Astrocyte (in vitro differentiated cells and primary cell): ENCODE data around the gene LGALS9B. TPM values are rescaled to one million over a fixed set of nuclear protein-coding genes. Genes with fewer than 3 reads are reported as not detected.
"Not testable (repeated sequence)": the region's sequence is repeated elsewhere in the genome, so short reads cannot be mapped to it uniquely, and the experiment has no call there.

Experiments used
- DNase-seq: peaks from one replicate; pipeline ENCODE4 v3.0.0-alpha.2; 2010; ENCODE audit warnings: low read depth
- FAIRE-seq: peaks from 2 replicates; lab custom pipeline; 2011; peaks lifted over from hg19 to GRCh38; lab: Jason Lieb, UNC
- H2AFZ ChIP-seq: 2 replicates; pipeline ENCODE4 v1.6.0; 2012; ENCODE audit warnings: low read depth, low read length, inconsistent platforms
- H3K27ac ChIP-seq: 2 replicates; pipeline ENCODE4 v1.5.1; 2011; ENCODE audit warnings: low read depth, low read length, inconsistent platforms
- H3K27me3 ChIP-seq: 2 replicates; pipeline ENCODE4 v1.6.0; 2011; ENCODE audit warnings: low read length, inconsistent platforms; ENCODE audit not compliant: insufficient read depth
- H3K36me3 ChIP-seq: 2 replicates; pipeline ENCODE4 v1.5.1; 2011; ENCODE audit warnings: low read length, inconsistent platforms; ENCODE audit not compliant: insufficient read depth
- H3K4me1 ChIP-seq: 2 replicates; pipeline ENCODE4 v1.5.1; 2011; ENCODE audit warnings: low read length, inconsistent platforms; ENCODE audit not compliant: insufficient read depth
- H3K4me2 ChIP-seq: 2 replicates; pipeline ENCODE4 v1.6.0; 2012; ENCODE audit warnings: low read length, inconsistent platforms
- H3K4me3 ChIP-seq: 2 replicates; pipeline ENCODE4 v1.5.1; 2011; ENCODE audit warnings: low read depth, mild to moderate bottlenecking, low read length, inconsistent platforms; ENCODE audit not compliant: insufficient read depth
- H3K79me2 ChIP-seq: 2 replicates; pipeline ENCODE4 v1.6.0; 2012; ENCODE audit warnings: mild to moderate bottlenecking, low read length, inconsistent platforms; ENCODE audit not compliant: insufficient read depth
- H3K9ac ChIP-seq: 2 replicates; pipeline ENCODE4 v1.6.0; 2012; ENCODE audit warnings: mild to moderate bottlenecking, low read length, inconsistent platforms
- H3K9me3 ChIP-seq: 2 replicates; pipeline ENCODE4 v1.5.1; 2012; ENCODE audit warnings: low read depth, mild to moderate bottlenecking, low read length, inconsistent platforms; ENCODE audit not compliant: insufficient read depth
- H4K20me1 ChIP-seq: 2 replicates; pipeline ENCODE4 v1.6.0; 2012; ENCODE audit warnings: low read length, inconsistent platforms; ENCODE audit not compliant: insufficient read depth
- H3K27ac Mint-ChIP-seq: one replicate; pipeline ENCODE4 v1.8.0; 2021; ENCODE audit warnings: mild to moderate bottlenecking, mixed read lengths; ENCODE audit not compliant: unreplicated experiment
- H3K27me3 Mint-ChIP-seq: one replicate; pipeline ENCODE4 v1.8.0; 2021; ENCODE audit warnings: low read depth, mixed read lengths; ENCODE audit not compliant: unreplicated experiment
- H3K36me3 Mint-ChIP-seq: one replicate; pipeline ENCODE4 v1.8.0; 2021; ENCODE audit warnings: low read depth, mixed read lengths; ENCODE audit not compliant: unreplicated experiment
- H3K4me1 Mint-ChIP-seq: one replicate; pipeline ENCODE4 v1.8.0; 2021; ENCODE audit warnings: low read depth, mixed read lengths; ENCODE audit not compliant: unreplicated experiment
- H3K4me3 Mint-ChIP-seq: one replicate; pipeline ENCODE4 v1.8.0; 2021; ENCODE audit warnings: mild to moderate bottlenecking, moderate library complexity, mixed read lengths; ENCODE audit not compliant: unreplicated experiment
- H3K9me3 Mint-ChIP-seq: one replicate; pipeline ENCODE4 v1.8.0; 2021; ENCODE audit warnings: mild to moderate bottlenecking, mixed read lengths; ENCODE audit not compliant: unreplicated experiment
- total RNA-seq: library from RNA; stranded (reverse); gene quantifications from 2 replicates; pipeline ENCODE4 v1.2.1, GENCODE V29; 2021

LGALS9B gene
- total RNA-seq, 1 donor from 2014 or later: not detected

- DNase-seq, H4K20me1 ChIP-seq, FAIRE-seq, H3K4me1 ChIP-seq, H2AFZ ChIP-seq, H3K36me3 Mint-ChIP-seq, H3K4me3 ChIP-seq, H3K27me3 Mint-ChIP-seq, H3K4me3 Mint-ChIP-seq, H3K9me3 ChIP-seq, H3K9me3 Mint-ChIP-seq, H3K79me2 ChIP-seq, H3K36me3 ChIP-seq, H3K27me3 ChIP-seq, H3K27ac Mint-ChIP-seq, H3K4me1 Mint-ChIP-seq, H3K27ac ChIP-seq, H3K4me2 ChIP-seq, H3K9ac ChIP-seq: not testable (repeated sequence)
Measured at GRCh38 chr17:20465535-20465934, 1.8 kb downstream of the LGALS9B start.

GRCh38 chr17:20464854-20465414 is 2.4 kb downstream of the LGALS9B start:
- not testable (repeated sequence) for H3K36me3 ChIP-seq, H2AFZ ChIP-seq, DNase-seq, FAIRE-seq, H3K36me3 Mint-ChIP-seq, H3K79me2 ChIP-seq, H3K4me1 Mint-ChIP-seq, H3K27ac ChIP-seq, H3K9ac ChIP-seq, H3K27me3 Mint-ChIP-seq, H3K27ac Mint-ChIP-seq, H3K27me3 ChIP-seq, H3K9me3 ChIP-seq, H3K9me3 Mint-ChIP-seq, H3K4me2 ChIP-seq, H3K4me3 Mint-ChIP-seq, H3K4me3 ChIP-seq, H3K4me1 ChIP-seq, H4K20me1 ChIP-seq

GRCh38 chr17:20462158-20462557 is 5.2 kb downstream of the LGALS9B start:
- H3K4me2 ChIP-seq, H3K9ac ChIP-seq, H3K4me3 Mint-ChIP-seq, H3K79me2 ChIP-seq, H3K36me3 Mint-ChIP-seq, H2AFZ ChIP-seq, H3K27ac ChIP-seq, H3K27me3 Mint-ChIP-seq, H4K20me1 ChIP-seq, H3K36me3 ChIP-seq, H3K27ac Mint-ChIP-seq, DNase-seq, H3K9me3 ChIP-seq, H3K4me1 Mint-ChIP-seq, H3K9me3 Mint-ChIP-seq, H3K4me1 ChIP-seq, FAIRE-seq, H3K4me3 ChIP-seq, H3K27me3 ChIP-seq: not testable (repeated sequence)

- not testable (repeated sequence) for H3K79me2 ChIP-seq, H3K27ac Mint-ChIP-seq, H3K36me3 ChIP-seq, FAIRE-seq, H3K36me3 Mint-ChIP-seq, H3K27ac ChIP-seq, H3K4me3 ChIP-seq, H3K4me2 ChIP-seq, H3K4me1 ChIP-seq, H3K9me3 ChIP-seq, H3K27me3 ChIP-seq, H3K27me3 Mint-ChIP-seq, H2AFZ ChIP-seq, H3K9ac ChIP-seq, H4K20me1 ChIP-seq, H3K4me3 Mint-ChIP-seq, H3K4me1 Mint-ChIP-seq, H3K9me3 Mint-ChIP-seq, DNase-seq
Measured at GRCh38 chr17:20457848-20458381, 9.4 kb downstream of the LGALS9B start.

- H3K9me3 ChIP-seq, H3K9me3 Mint-ChIP-seq, H3K36me3 Mint-ChIP-seq, H3K27ac Mint-ChIP-seq, H3K27me3 Mint-ChIP-seq, H3K79me2 ChIP-seq, H3K36me3 ChIP-seq, H3K4me1 ChIP-seq, H3K9ac ChIP-seq, H3K4me3 ChIP-seq, H3K4me3 Mint-ChIP-seq, H3K4me2 ChIP-seq, H3K4me1 Mint-ChIP-seq, H3K27me3 ChIP-seq, FAIRE-seq, H4K20me1 ChIP-seq, H2AFZ ChIP-seq, H3K27ac ChIP-seq, DNase-seq: not testable (repeated sequence)
Measured at GRCh38 chr17:20455106-20455505, 12.2 kb downstream of the LGALS9B start.

GRCh38 chr17:20453820-20454434 is 13.4 kb downstream of the LGALS9B start:
- not testable (repeated sequence) for H3K79me2 ChIP-seq, H3K27ac ChIP-seq, H4K20me1 ChIP-seq, H3K9ac ChIP-seq, H2AFZ ChIP-seq, H3K4me3 Mint-ChIP-seq, FAIRE-seq, H3K9me3 Mint-ChIP-seq, H3K4me2 ChIP-seq, H3K4me3 ChIP-seq, DNase-seq, H3K36me3 Mint-ChIP-seq, H3K27me3 Mint-ChIP-seq, H3K9me3 ChIP-seq, H3K27ac Mint-ChIP-seq, H3K36me3 ChIP-seq, H3K27me3 ChIP-seq, H3K4me1 Mint-ChIP-seq, H3K4me1 ChIP-seq
